A673 (cell line): Measurements from ENCODE around the gene LMBR1.

Experiments
- CTCF ChIP-seq: fragments of 300-800, 200-600 bp; sonication (generic); conservative IDR thresholded peaks from 2 replicates; pipeline ENCODE4 v1.5.1; 2017; ENCODE audit warnings: low read depth, mild to moderate bottlenecking, antibody characterized with exemption, low read length, moderate library complexity, mixed read lengths
- EZH2 ChIP-seq: fragments of 200-600 bp; sonication (generic); IDR thresholded peaks from 2 replicates; pipeline ENCODE4 v1.6.1; 2017; ENCODE audit warnings: borderline replicate concordance, low read depth, mild to moderate bottlenecking, mixed read lengths, antibody characterized with exemption, low read length; ENCODE audit not compliant: poor library complexity, severe bottlenecking

GRCh38 chr7:156848979-156849378 is 44.0 kb downstream of the LMBR1 start:
- TF ChIP-seq CTCF: no peak
- no peak for TF ChIP-seq EZH2
